PC-9 (cell line): ENCODE measurements around the gene TREH.

Experiments
- EZH2 ChIP-seq: fragments of 200-600 bp; sonication (generic); IDR thresholded peaks from 2 replicates; pipeline ENCODE4 v1.8.0; 2017; ENCODE audit warnings: antibody characterized with exemption, low read depth
- TF ChIP-seq, protein P1 (sequence below): fragments of 200-600 bp; sonication (generic); conservative IDR thresholded peaks from 2 replicates; pipeline ENCODE4 v1.6.1; 2017; ENCODE audit warnings: mixed run types, antibody characterized with exemption, mild to moderate bottlenecking, moderate library complexity

DNA sequence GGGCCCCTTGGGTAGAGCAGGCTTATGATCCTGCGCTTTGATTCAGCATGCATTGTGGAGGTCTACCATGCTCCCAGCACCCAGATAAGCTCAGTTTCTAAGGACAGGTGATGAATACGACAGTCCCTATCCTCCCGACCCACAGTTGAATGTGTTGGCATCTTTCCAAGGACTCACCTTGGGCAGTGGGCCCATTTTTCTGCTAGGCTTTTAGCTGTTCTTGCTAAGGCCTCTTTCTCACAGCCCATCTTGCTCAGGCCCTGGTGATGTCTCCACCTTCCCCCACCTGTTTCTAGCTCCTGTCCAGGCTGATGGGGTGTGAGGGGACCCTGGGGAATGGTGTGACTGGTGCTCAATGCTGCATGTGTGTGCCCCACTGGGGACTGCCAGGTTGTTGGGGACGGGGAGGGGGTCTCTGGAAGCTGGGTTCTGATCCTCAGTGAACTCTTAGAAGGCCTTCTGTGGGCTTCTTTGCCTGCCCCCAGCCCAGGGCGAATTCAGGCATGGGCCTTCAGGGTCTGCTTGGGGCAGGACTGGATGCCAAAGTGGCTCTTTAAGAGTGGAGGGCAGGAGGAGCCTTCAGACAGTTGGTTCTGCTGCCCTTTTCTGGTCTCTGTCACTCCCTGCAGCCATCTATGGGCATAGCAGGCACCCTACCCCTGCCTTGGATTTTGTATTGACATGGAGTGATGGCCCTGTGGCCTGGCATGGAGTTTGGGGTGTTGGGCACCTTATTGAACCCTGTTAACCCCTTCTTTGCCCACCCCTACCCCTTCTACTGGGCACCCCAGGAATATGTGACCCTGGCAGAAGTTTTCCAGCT lies 38.9 kb downstream of the TREH start:
- no peak for TF ChIP-seq EZH2
- TF ChIP-seq, protein P1, sequence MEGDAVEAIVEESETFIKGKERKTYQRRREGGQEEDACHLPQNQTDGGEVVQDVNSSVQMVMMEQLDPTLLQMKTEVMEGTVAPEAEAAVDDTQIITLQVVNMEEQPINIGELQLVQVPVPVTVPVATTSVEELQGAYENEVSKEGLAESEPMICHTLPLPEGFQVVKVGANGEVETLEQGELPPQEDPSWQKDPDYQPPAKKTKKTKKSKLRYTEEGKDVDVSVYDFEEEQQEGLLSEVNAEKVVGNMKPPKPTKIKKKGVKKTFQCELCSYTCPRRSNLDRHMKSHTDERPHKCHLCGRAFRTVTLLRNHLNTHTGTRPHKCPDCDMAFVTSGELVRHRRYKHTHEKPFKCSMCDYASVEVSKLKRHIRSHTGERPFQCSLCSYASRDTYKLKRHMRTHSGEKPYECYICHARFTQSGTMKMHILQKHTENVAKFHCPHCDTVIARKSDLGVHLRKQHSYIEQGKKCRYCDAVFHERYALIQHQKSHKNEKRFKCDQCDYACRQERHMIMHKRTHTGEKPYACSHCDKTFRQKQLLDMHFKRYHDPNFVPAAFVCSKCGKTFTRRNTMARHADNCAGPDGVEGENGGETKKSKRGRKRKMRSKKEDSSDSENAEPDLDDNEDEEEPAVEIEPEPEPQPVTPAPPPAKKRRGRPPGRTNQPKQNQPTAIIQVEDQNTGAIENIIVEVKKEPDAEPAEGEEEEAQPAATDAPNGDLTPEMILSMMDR: peak; percentile 64
